ENCODE data around the gene LBX2. TPM values are rescaled to one million over a fixed set of nuclear protein-coding genes. Genes with fewer than 3 reads are reported as not detected.

Gene LBX2
- total and polyA plus RNA-seq, 4 donors: 0.75 to 1.7 (median 0.87) TPM

- no peaks in the 10 kb centered on the region for H3K27me3 ChIP-seq (ENCODE audit: control insufficient read depth in 1 of 2, insufficient read depth in 2 of 2, low read length in 1 of 2)
- peak within 1 kb of the TSS in 1 of 2 donors; percentile 14 for H3K27ac ChIP-seq (ENCODE audit: low read depth in 1 of 2, low read length in 2 of 2)
- no peaks in the 10 kb centered on the region for H3K4me1 ChIP-seq (ENCODE audit: control insufficient read depth in 1 of 2, insufficient read depth in 2 of 2, low read length in 2 of 2)
- intact Hi-C loops (cut with DNase I): loop anchor here (1.0 to 10.0 kb wide), 5 partner anchors 23 to 55 kb away; partner anchors contain the start of genes DOK1 (in 1 of the 2), PCGF1 (in 1 of the 2) and TTC31 (in 1 of the 2)
- ATAC-seq (ENCODE audit: low FRiP score) (peak; percentile 98), DNase-seq (peak; percentile 99 to 100)
- WGBS, 2 donors: 0% methylated on average over 87 of the region's 87 CpGs
- H3K4me3 ChIP-seq (ENCODE audit: low read length in 2 of 2): peak within 1 kb of the TSS; percentile 73 to 83
- H3K36me3 ChIP-seq (ENCODE audit: control insufficient read depth in 1 of 2, insufficient read depth in 2 of 2, low read length in 1 of 2): peaks cover 0 to 5% of the 10 kb centered on the region in 2 donors
- H3K9me3 ChIP-seq (ENCODE audit: control insufficient read depth, low read length): no peaks in the 10 kb centered on the region
Measured at GRCh38 chr2:74529357-74530238, 30.2 kb upstream of the LBX2 start, which contains the start of the genes AUP1 and HTRA2. AUP1 (minus strand) TSS chr2:74529706; CDS start chr2:74529629, 77 bp downstream. HTRA2 (plus strand) TSS chr2:74529933; CDS start chr2:74530007, 74 bp downstream.

DNA sequence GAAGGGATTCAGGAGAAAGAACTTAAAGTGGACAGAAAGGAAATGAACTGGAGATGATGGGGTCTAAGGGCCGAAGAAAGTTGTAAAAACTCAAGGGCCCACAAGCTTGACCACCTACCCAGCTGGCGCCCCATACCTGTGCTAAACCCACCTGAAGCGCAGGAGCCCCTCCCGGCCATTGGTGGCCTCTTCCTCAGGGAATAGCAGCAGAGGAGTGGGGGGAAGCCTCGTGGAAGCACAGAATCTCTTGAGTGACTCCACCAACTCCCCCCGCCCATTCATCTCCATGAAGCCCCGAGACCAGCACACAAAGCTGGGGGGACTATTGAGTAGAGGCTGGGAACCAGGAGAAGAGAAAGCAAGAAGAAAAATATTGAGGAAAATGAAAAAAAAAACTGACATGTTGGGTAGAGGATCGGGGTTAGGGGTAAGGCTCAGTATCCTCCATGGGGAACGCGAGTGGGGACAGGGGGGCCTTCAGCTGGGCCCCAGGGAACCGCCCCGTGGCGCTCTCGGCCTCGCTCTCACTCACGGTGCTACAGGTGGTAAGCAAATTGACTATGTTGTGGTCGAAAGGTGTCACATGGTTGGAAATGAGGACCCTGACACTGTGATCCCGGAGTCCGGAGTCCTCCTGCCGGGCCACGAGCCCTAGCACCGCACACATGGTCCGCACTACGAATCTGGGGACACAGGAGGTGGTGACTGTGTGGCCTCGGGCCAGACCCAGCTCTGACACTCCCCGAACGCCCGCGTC lies 29.4 kb upstream of the LBX2 start:
- Histone ChIP-seq H3K4me3 (ENCODE audit: low read length in 2 of 2) (peak overlapping the region; percentile 52 to 83), H3K27me3 (ENCODE audit: control insufficient read depth in 1 of 2, insufficient read depth in 2 of 2, low read length in 1 of 2) (no peaks in the 10 kb centered on the region), H3K36me3 (ENCODE audit: control insufficient read depth in 1 of 2, insufficient read depth in 2 of 2, low read length in 1 of 2) (peaks cover 0 to 5% of the 10 kb centered on the region in 2 donors), H3K27ac (ENCODE audit: low read depth in 1 of 2, low read length in 2 of 2) (peak overlapping the region in 1 of 2 donors; percentile 14), H3K4me1 (ENCODE audit: control insufficient read depth in 1 of 2, insufficient read depth in 2 of 2, low read length in 2 of 2) (no peaks in the 10 kb centered on the region), H3K9me3 (ENCODE audit: control insufficient read depth, low read length) (no peaks in the 10 kb centered on the region)
- intact Hi-C loops (cut with DNase I): loop anchor here in 1 of 2 donors (1.0 to 5.0 kb wide), 4 partner anchors 22 to 54 kb away; partner anchors contain the start of genes DOK1, PCGF1 and TTC31
- peak; percentile 3 for ATAC-seq (ENCODE audit: low FRiP score)
- WGBS, 2 donors: 16 to 18% methylated on average over 29 of the region's 29 CpGs
- DNase-seq: no peak

DNA sequence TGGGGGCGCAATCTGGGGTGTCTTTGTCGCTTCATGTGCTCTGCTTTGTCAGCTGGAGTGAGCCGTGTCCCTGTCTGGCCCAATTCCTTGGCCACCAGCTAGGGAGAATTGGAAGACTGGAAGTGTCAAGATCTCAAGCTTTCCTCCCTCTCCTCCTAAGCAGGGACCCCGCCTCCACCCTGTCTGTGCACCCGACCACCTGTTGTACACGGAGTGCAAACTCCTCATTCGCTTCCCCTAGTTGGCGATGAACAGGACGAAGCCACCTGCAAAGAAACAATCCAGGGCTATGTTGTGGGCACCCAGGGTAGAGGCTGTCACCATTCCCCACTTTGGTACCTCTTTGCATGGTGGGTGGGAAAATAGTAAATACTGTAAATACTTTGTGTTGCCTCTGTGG lies 28.3 kb upstream of the LBX2 start:
- peaks cover 0 to 5% of the 10 kb centered on the region in 2 donors for H3K36me3 ChIP-seq (ENCODE audit: control insufficient read depth in 1 of 2, insufficient read depth in 2 of 2, low read length in 1 of 2)
- no peak overlapping the region for H3K4me3 ChIP-seq (ENCODE audit: low read length in 2 of 2)
- H3K27me3 ChIP-seq (ENCODE audit: control insufficient read depth in 1 of 2, insufficient read depth in 2 of 2, low read length in 1 of 2): no peaks in the 10 kb centered on the region
- DNase-seq: no peak
- no peaks in the 10 kb centered on the region for H3K9me3 ChIP-seq (ENCODE audit: control insufficient read depth, low read length)
- 94 to 98% methylated on average over 9 of the region's 9 CpGs for WGBS, 2 donors
- intact Hi-C loops (cut with DNase I): loop anchor here in 1 of 2 donors (2.0 to 5.0 kb wide), 2 partner anchors 21 to 55 kb away; partner anchors contain the start of gene PCGF1
- H3K4me1 ChIP-seq (ENCODE audit: control insufficient read depth in 1 of 2, insufficient read depth in 2 of 2, low read length in 2 of 2): no peaks in the 10 kb centered on the region
- H3K27ac ChIP-seq (ENCODE audit: low read depth in 1 of 2, low read length in 2 of 2): no peak overlapping the region
- ATAC-seq (ENCODE audit: low FRiP score): no peak

- WGBS, 2 donors: 97% methylated on average over 11 of the region's 11 CpGs
- intact Hi-C loops (cut with DNase I): loop anchor here in 1 of 2 donors (5.0 kb wide), 1 partner anchor 56 kb away; no protein-coding TSS in a partner anchor
- DNase-seq (no peak), ATAC-seq (ENCODE audit: low FRiP score) (no peak)
- Histone ChIP-seq H3K27ac (ENCODE audit: low read depth in 1 of 2, low read length in 2 of 2) (no peak overlapping the region), H3K4me3 (ENCODE audit: low read length in 2 of 2) (no peak overlapping the region), H3K4me1 (ENCODE audit: control insufficient read depth in 1 of 2, insufficient read depth in 2 of 2, low read length in 2 of 2) (no peaks in the 10 kb centered on the region), H3K36me3 (ENCODE audit: control insufficient read depth in 1 of 2, insufficient read depth in 2 of 2, low read length in 1 of 2) (peaks cover 0 to 5% of the 10 kb centered on the region in 2 donors), H3K9me3 (ENCODE audit: control insufficient read depth, low read length) (no peaks in the 10 kb centered on the region), H3K27me3 (ENCODE audit: control insufficient read depth in 1 of 2, insufficient read depth in 2 of 2, low read length in 1 of 2) (no peaks in the 10 kb centered on the region)
Measured at GRCh38 chr2:74526649-74527230, 27.3 kb upstream of the LBX2 start.

DNA sequence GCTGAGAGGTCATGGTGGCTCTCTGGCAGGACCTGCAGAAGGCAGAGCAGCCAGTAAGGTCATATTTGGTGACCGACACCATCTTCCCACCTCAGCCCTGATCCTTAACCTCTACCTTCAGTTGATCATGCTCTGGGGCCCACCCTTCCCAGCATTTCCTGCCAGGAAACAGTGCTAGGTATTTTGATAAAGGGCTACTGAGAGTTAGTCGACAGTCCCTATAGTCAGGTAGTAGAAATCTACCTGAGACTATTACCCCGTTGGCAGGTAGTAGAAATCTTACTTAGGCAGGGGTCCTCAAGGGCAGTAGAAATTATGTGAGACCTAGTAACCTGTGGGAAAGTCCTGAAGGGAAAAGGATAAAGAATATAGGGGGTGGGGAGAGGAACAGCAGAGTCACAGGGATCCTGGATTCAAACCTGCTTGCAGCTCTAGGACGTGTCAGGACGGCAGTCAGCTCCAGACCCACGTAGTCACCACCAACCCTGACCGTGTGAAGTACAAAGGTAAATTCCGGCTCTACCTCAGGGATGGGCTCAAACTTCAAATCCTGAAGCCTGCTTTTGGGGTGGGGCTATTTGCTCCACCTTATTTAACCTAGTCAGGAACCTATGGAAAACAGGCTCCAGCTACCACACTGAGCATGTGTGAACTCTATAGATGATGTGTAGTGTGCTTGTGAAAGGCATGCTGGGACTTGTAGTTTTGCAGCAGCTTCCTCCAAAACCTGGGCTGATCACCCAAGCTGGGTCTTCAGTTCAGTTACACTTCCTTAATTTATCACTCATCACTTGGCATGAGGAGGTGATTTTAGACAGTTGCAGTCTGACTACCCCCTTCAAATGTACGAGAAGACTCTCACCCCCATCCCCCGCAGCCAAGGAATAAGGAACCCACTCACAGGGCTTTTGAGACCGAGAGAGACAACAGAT lies 26.6 kb upstream of the LBX2 start, which contains the start of gene DQX1:
TSS of gene DQX1 (minus strand) at position 515 of the 932 bp plus-strand sequence. CDS start at position 13, 502 bp downstream.
- Histone ChIP-seq H3K27me3 (ENCODE audit: control insufficient read depth in 1 of 2, insufficient read depth in 2 of 2, low read length in 1 of 2) (no peaks in the 10 kb centered on the region), H3K4me3 (ENCODE audit: low read length in 2 of 2) (no peak within 1 kb of the TSS), H3K36me3 (ENCODE audit: control insufficient read depth in 1 of 2, insufficient read depth in 2 of 2, low read length in 1 of 2) (peaks cover 0 to 5% of the 10 kb centered on the region in 2 donors), H3K4me1 (ENCODE audit: control insufficient read depth in 1 of 2, insufficient read depth in 2 of 2, low read length in 2 of 2) (no peaks in the 10 kb centered on the region), H3K27ac (ENCODE audit: low read depth in 1 of 2, low read length in 2 of 2) (no peak within 1 kb of the TSS), H3K9me3 (ENCODE audit: control insufficient read depth, low read length) (no peaks in the 10 kb centered on the region)
- intact Hi-C loops (cut with DNase I): loop anchor here in 1 of 2 donors (5.0 kb wide), 1 partner anchor 56 kb away; no protein-coding TSS in a partner anchor
- DNase-seq (no peak), ATAC-seq (ENCODE audit: low FRiP score) (no peak)
- WGBS, 2 donors: 87 to 88% methylated on average over 11 of the region's 11 CpGs

DNA sequence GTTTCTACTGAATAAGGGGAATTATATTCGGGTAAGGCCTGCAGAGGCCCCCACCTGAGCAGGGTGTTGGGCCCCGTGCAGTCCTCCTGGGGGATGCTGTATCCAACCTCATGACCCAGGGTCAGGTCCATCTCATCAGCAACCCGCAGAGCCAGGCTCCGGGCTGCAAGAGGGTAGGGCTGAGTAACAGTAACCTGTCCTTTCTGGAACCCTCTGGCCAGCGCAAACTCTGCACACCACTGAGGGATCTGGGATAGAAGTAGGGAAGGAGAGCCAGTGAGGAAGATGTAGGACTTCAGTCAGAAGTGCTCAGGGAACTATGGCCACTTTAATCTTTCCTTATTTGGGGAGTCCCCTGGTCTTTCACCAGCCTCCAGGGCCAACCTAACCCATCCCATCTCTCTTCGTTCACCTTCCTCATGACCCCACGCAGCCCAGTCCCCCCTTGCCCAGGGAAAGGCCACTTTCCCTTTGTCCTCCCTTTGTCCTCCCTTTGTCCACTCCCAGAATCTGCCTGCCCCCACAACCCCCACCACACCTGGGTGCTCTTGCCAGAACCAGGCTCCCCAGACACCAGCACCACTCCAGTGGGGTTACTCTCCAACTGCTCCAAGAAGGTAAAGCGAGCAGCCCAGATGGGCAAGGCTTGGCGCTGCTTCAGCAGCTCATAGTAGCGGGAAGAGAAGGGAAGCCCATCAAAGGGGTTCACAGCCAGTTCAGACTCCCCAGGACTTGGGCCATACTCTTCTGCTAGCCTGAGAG lies 25.7 kb upstream of the LBX2 start:
- Histone ChIP-seq H3K27ac (ENCODE audit: low read depth in 1 of 2, low read length in 2 of 2) (no peak overlapping the region), H3K4me1 (ENCODE audit: control insufficient read depth in 1 of 2, insufficient read depth in 2 of 2, low read length in 2 of 2) (no peaks in the 10 kb centered on the region), H3K9me3 (ENCODE audit: control insufficient read depth, low read length) (no peaks in the 10 kb centered on the region), H3K27me3 (ENCODE audit: control insufficient read depth in 1 of 2, insufficient read depth in 2 of 2, low read length in 1 of 2) (no peaks in the 10 kb centered on the region), H3K36me3 (ENCODE audit: control insufficient read depth in 1 of 2, insufficient read depth in 2 of 2, low read length in 1 of 2) (peaks cover 0 to 5% of the 10 kb centered on the region in 2 donors), H3K4me3 (ENCODE audit: low read length in 2 of 2) (no peak overlapping the region)
- intact Hi-C loops (cut with DNase I): loop anchor here in 1 of 2 donors (5.0 kb wide), 1 partner anchor 57 kb away; no protein-coding TSS in a partner anchor
- ATAC-seq (ENCODE audit: low FRiP score) (no peak), DNase-seq (no peak)
- WGBS, 2 donors: 90% methylated on average over 10 of the region's 10 CpGs

GRCh38 chr2:74524005-74524404 lies 24.6 kb upstream of the LBX2 start:
- H3K4me1 ChIP-seq (ENCODE audit: control insufficient read depth in 1 of 2, insufficient read depth in 2 of 2, low read length in 2 of 2): no peaks in the 10 kb centered on the region
- no peak overlapping the region for H3K4me3 ChIP-seq (ENCODE audit: low read length in 2 of 2)
- no peaks in the 10 kb centered on the region for H3K9me3 ChIP-seq (ENCODE audit: control insufficient read depth, low read length)
- no peak for ATAC-seq (ENCODE audit: low FRiP score)
- no peak overlapping the region for H3K27ac ChIP-seq (ENCODE audit: low read depth in 1 of 2, low read length in 2 of 2)
- intact Hi-C loops (cut with DNase I): no loop called here
- H3K27me3 ChIP-seq (ENCODE audit: control insufficient read depth in 1 of 2, insufficient read depth in 2 of 2, low read length in 1 of 2): peaks cover 0 to 3% of the 10 kb centered on the region in 2 donors
- peaks cover 0 to 5% of the 10 kb centered on the region in 2 donors for H3K36me3 ChIP-seq (ENCODE audit: control insufficient read depth in 1 of 2, insufficient read depth in 2 of 2, low read length in 1 of 2)
- WGBS, 2 donors: 82 to 84% methylated on average over 9 of the region's 9 CpGs
- DNase-seq: peak in 1 of 2 donors; percentile 37

Data from aorta (tissue), 5 donors.